IPS-18c (cell line): Measurements from ENCODE around the gene AMH.

ENCODE experiments used
- H3K4me3 ChIP-seq: 2 replicates; pipeline ENCODE4 v1.7.0; 2013; ENCODE audit warnings: low read depth, mild to moderate bottlenecking, low read length, moderate library complexity; ENCODE audit not compliant: insufficient read depth
- H3K9me3 ChIP-seq: one replicate; pipeline ENCODE4 v1.6.1; 2013; ENCODE audit warnings: mild to moderate bottlenecking, low read length, moderate library complexity; ENCODE audit not compliant: control insufficient read depth, insufficient read depth

The AMH gene

GRCh38 chr19:2286402-2287140 is 37.4 kb downstream of the AMH start:
- no peak overlapping the region for H3K4me3 ChIP-seq
- H3K9me3 ChIP-seq, result peaks cover 2% of the 10 kb centered on the region

- no peak overlapping the region for H3K4me3 ChIP-seq
- H3K9me3 ChIP-seq, result peaks cover 2% of the 10 kb centered on the region
These were observed 38.6 kb downstream of the AMH start for GRCh38 chr19:2287585-2288337.

- Histone ChIP-seq H3K9me3 (peaks cover 2% of the 10 kb centered on the region), H3K4me3 (no peak overlapping the region)
These were observed 39.3 kb downstream of the AMH start for GRCh38 chr19:2288338-2288817.

- peaks cover 2% of the 10 kb centered on the region for H3K9me3 ChIP-seq
- no peak overlapping the region for H3K4me3 ChIP-seq
These were observed 39.9 kb downstream of the AMH start for GRCh38 chr19:2288818-2289713.

GRCh38 chr19:2289714-2290435 is 40.8 kb downstream of the AMH start:
- Histone ChIP-seq H3K9me3 (peaks cover 2% of the 10 kb centered on the region), H3K4me3 (no peak overlapping the region)

- H3K4me3 ChIP-seq, result no peak overlapping the region; the same call in 1 of the 2 replicates
These were observed 41.5 kb downstream of the AMH start for GRCh38 chr19:2290441-2291184.

GRCh38 chr19:2291185-2291751 is 42.1 kb downstream of the AMH start:
- H3K9me3 ChIP-seq, result peaks cover 2% of the 10 kb centered on the region
- no peak overlapping the region; the same call in 1 of the 2 replicates for H3K4me3 ChIP-seq

More at GRCh38 chr19:2290441-2291184, 41.5 kb downstream of the AMH start:
- H3K9me3 ChIP-seq, result peaks cover 2% of the 10 kb centered on the region

- no peak overlapping the region for H3K4me3 ChIP-seq
- H3K9me3 ChIP-seq, result no peaks in the 10 kb centered on the region
These were observed 45.7 kb downstream of the AMH start for GRCh38 chr19:2294687-2295335.

- Histone ChIP-seq H3K4me3 (no peak overlapping the region), H3K9me3 (no peaks in the 10 kb centered on the region)
These were observed 47.0 kb downstream of the AMH start for GRCh38 chr19:2296141-2296540.

- H3K4me3 ChIP-seq, result no peak overlapping the region
- peaks cover 2% of the 10 kb centered on the region for H3K9me3 ChIP-seq
These were observed 51.4 kb downstream of the AMH start for GRCh38 chr19:2300533-2300932.
